SK-N-SH treated with all-trans-retinoic acid at 6 μM for 48 hours (cell line): Measurements from ENCODE around the gene MPG.

ENCODE experiments used
- CSDC2 ChIP-seq: fragments of 250-450 bp; sonication (Bioruptor Pico); IDR thresholded peaks from 2 replicates; pipeline ENCODE4 v1.5.0; 2020; ENCODE audit warnings: mild to moderate bottlenecking, moderate library complexity
- TOX ChIP-seq: fragments of 250-450 bp; sonication (Bioruptor Pico); IDR thresholded peaks from 2 replicates; pipeline ENCODE4 v1.8.0; 2021; ENCODE audit warnings: mild to moderate bottlenecking, moderate library complexity, borderline replicate concordance
- TF ChIP-seq, protein P1 (sequence below): fragments of 250-450 bp; sonication (Bioruptor Pico); IDR thresholded peaks from 2 replicates; pipeline ENCODE4 v1.5.1; 2020; ENCODE audit warnings: low read depth, mild to moderate bottlenecking, moderate library complexity

DNA sequence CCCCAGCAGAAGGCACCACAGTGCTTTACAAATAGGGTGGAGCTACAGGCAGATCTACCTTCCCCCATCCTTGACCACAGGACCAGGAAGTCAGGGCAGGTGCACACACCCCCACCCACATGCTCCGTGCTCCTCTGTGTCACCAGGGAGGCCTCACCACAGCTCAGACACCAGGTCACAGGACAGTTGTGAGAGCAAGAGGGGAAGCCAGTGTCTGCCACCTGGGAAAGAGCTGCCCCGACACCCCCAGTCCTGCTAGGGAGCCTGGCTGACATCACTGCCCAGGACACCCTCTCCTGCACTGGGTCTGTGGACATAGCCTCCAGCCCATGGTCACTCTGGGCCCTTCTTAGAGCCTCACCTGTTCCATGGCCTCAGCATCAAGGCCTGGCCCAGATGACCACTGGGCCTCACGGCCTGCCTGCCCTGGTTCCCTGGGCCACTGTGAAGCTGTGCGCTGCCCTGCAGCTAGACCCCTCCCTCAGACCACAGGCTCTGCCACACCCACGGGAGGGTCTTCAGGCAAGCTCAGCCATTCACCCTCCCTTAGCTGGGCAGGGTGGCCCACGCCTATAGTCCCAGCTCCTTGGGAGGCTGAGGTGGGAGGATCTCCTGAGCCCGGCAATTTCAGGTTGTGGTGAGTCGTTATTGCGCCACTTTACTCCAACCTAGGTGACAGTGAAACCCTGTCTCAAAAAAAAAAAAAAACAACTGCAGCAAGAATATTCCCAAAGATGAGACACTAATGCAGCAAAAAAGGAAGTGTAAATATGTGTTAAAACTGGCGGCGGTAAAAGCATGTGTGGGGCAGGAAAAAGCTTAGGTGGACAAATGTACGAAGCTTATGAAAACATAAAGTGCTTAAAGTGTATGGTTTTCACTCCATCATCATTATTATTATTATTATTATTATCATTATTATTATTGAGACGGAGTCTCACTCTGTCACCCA is 38.8 kb upstream of the MPG start:
- TF ChIP-seq CSDC2 (CRISPR knock-in tag) (no peak), TOX (CRISPR knock-in tag) (no peak)
- TF ChIP-seq, protein P1, sequence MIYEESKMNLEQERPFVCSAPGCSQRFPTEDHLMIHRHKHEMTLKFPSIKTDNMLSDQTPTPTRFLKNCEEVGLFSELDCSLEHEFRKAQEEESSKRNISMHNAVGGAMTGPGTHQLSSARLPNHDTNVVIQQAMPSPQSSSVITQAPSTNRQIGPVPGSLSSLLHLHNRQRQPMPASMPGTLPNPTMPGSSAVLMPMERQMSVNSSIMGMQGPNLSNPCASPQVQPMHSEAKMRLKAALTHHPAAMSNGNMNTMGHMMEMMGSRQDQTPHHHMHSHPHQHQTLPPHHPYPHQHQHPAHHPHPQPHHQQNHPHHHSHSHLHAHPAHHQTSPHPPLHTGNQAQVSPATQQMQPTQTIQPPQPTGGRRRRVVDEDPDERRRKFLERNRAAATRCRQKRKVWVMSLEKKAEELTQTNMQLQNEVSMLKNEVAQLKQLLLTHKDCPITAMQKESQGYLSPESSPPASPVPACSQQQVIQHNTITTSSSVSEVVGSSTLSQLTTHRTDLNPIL (CRISPR knock-in tag): no peak
